ENCODE results near the gene EIF4G2.

EIF4G2 gene

DNA sequence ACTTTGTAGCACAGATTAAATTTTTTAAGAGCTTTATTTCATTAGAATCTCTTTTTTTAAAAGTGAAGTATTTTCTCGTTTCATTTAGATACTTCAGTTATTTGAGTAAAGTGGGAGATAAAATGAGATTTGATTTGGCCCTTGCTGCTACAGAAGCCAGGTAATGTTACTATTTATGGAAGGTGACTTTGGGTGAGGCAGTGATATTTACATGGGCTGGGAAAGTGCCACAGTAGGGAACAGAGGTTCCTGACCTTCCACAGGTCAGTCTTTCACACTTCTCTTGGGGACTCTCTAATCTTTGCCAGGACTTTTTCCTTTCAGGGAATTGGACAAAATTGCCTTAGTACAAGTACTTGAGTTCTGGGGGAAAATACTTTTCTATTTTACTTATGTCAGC is 37.3 kb downstream of the EIF4G2 start:
- DNase-seq (ENCODE audit: low read depth in 2 of 2): no peak

DNA sequence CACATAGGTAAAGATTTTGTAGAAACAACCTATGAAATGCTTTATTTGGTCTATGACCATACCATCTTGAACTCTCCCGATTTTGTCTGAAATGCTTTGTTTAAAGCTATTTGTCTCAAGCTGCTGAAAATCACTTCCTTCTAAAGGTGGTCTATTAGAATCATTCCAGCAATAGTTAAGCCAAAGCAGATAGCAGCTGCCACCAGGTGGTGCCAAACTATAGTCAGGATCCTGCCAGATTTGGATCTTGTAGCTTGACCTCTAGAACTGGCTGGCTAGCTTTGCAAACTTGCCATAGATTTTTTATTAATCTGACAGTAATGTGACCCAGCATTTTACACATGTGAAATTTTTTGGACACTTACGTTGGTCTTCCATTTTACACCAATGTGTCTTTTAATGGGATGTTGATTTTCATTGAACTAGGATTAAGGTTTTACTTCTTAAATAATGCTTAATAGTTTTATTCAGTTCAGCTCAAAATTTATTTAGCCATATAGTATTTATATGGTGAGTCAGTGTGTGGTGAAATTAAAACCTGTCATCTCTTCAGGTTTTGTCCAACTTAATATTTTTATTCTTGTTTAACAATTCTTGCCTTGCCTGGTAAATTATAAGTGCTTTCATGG is 38.0 kb downstream of the EIF4G2 start:
- no peak for DNase-seq (ENCODE audit: low read depth in 2 of 2)

DNA sequence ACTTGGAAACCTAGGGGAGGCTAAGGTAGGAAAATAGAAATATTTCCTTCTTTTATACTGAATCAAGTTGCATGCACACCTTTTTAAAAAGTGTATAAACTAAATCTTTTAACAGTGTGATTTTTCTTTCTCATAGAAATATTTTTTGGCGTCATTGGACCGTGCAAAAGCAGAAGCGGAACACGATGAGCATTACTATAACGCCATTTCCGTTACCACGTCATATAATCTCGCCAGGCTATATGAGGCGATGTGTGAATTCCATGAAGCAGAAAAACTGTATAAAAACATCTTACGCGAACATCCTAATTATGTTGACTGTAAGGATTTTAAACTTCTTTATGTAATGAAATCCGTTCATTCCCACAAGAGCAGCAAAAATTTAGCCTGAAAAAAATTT is 44.3 kb downstream of the EIF4G2 start:
- no peak for DNase-seq (ENCODE audit: low read depth in 2 of 2)

DNA sequence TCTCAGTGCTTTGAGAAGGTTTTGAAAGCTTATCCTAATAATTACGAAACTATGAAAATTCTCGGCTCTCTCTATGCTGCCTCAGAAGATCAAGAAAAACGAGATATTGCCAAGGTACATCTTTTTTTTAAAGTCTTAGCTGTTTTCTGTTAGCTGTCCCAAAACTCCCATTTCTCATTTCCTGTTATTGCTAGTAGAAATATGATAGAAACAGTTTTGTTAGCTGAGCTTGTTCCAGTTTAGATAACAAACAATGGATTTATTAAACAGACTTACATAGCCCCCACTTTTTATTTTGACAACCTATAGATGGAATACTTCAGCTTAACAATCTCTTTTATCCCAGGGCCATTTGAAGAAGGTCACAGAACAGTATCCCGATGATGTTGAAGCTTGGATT is 45.0 kb downstream of the EIF4G2 start:
- no peak for DNase-seq (ENCODE audit: low read depth in 2 of 2)

DNA sequence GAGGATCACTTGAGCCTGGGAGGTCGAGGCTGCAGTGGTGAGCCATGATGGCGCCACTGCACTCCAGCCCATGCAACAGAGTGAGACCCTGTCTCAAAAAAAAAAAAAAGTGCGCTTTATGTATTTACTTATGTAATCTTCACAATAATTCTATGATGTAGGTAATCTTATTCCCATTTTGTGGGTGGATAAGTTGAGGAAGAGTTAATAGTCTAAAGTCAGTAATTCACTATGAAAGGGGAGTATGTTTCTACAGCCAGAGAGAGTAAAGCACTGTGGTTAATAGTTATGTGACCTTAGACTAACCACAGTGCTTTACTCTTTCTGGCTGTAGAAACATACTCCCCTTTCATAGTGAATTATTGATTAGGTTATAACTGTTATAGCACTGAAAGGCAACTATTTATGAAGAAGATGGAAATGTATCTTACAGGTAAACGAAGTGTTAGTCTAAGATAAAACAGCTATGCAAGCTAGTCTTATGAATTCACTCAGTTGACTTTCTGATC is 45.8 kb downstream of the EIF4G2 start:
- DNase-seq (ENCODE audit: low read depth in 2 of 2): no peak

DNA sequence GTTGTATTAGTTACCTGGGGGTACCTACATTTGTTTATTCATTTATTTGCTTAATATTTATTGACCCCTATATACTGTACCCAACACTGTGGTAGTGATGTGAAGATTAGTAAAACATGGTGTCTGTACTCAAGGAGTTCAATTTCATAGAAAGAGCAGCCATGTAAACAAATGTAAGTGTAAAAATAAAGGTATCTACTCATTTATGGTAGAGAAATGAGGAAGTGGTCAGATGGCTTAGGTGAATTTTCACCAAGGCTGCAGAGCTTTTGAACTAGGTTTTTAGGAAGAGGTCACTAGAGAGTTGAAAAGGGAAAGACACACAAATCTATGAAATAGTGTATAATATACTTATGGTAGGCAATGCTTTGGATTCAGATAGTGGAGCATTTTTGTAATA is 46.5 kb downstream of the EIF4G2 start:
- DNase-seq (ENCODE audit: low read depth in 2 of 2): no peak

DNA sequence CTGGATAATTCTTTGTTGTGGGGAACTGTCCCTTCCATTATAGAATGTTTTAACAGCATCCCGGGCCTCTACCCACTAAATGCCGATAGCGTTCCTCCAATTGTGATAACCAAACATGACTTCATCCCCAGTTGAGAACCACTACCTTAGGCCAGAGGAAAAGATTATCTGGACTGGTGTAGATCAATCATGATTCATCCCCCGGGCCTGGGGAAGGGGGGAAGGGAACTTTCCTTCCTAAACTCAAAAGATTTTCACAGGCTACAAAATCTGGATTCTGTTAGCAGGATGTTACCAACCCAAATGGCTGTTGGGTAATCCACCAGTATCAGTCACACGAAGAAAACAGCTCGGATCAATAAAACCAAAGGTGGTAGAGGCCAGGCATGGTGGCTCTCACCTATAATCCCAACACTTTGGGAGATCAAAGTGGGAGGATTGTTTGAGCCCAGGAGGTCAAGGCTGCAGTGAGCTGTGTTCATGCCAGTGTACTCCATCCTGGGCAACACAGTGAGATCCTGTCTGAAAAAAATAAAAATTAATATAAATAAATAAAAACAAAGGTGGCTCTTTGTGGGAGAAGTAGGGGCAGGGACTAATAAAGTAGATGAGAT is 47.5 kb downstream of the EIF4G2 start:
- no peak for DNase-seq (ENCODE audit: low read depth in 2 of 2)

DNA sequence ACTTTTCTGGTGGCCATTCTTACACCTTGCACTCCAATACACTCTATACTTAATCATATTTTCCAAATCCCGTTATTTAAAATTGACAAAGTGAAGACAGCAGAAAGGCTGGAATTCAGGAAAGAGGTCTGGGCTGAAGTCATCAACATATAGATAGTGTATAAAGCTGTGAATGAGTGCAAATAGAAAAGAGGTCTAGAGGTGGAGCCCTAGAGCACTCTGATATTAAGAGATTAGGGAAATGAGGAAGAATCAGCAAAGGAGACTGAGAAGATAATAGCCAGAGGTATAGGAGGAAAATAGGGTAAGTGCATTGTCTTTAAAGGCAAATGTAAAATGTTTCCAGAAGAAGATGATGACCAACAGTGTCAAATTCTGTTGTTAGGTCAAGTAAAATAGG is 49.8 kb downstream of the EIF4G2 start:
- DNase-seq (ENCODE audit: low read depth in 2 of 2): no peak

DNA sequence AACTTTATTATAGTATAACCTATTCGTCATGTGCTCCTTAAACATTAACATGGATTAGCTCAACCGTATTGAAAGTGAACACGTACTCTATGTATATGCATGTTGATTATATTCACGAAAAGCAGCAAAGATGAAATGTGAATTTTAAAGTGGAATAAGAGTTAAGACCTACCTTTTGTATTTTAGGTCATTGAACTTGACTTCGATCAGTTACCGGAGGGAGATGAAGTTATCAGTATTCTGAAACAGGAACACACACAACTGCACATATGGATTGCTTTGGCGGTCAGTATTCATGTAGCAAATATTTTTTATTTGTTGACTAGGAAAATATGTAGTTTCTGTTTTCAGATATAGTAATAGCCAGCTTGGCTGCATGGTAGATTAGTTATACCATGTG is 56.2 kb downstream of the EIF4G2 start:
- DNase-seq (ENCODE audit: low read depth in 2 of 2): no peak

DNA sequence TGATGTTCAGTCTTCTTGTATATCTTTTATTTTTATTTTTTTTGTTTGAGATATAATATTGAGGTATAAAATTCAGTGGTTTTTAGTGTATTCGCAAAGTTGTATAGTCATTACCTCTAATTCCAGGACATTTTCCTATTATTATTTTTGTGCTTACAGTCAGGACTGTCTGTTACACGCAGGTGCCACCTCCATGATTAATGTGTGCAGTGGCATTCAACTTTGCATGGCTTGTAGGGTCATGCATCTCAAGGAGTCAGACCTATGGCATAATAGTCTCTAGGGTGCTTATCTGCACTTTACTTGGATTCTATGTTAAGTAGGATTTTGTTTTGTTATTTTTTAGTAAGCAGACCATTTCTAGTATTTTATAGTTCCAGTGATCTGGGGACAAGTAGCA is 56.7 kb downstream of the EIF4G2 start:
- no peak for DNase-seq (ENCODE audit: low read depth in 2 of 2)

DNA sequence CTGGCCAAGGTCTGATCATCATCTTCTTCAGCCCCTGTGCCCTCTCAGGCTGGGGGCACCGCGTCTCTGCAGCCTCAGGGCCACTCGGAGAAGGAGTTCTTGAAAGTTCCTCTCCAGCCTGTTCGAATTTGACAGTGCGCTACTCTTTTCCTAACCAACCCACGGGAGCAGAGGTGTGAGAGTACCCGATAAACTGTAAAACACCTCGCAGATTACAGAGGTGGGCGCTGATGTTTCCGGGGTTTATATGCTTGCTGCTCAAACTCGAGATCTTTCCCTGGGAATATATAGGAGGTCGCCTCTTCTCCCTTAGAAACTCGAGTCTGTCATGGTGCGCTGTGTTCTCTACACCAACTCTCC is 57.2 kb downstream of the EIF4G2 start:
- no peak for DNase-seq (ENCODE audit: low read depth in 2 of 2)

DNA sequence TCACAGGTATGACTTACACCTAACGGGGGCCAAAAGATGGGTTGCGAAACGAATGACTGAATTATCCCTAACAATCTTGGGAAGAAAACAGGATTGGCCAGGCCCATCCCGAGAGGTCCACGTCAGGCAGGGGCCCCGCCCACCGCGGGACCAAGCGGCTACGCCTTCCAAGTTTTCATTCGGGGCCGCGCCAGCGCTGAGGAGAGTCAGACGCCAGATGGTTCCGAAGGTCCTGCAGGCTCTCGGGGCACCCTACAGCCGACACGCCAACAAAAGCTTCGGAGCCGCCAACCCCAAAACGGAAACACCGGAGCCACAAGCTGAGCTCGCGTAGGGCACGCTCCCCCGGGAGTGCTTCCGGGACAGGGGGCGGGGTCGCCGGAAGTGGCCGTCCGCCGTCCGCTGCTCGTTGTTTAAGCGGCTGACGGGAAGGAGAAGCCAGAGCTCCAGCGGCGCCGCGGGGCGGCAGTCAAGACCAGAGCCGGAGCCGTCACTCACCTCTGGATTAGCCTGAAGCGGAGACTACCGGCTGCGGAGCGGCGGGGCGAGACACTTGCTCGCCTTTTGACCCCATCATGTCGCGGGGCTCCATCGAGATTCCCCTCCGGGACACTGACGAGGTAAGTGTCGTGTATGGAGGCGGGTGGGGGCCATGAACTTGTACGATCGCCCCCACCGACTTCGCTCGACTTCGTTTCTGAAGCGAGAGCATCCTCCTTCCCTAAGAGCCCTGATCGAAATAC is 57.7 kb downstream of the EIF4G2 start, which contains the start of gene CTR9:
Gene CTR9 (plus strand): TSS at position 409 of the 743 bp plus-strand sequence. CDS start 167 bp downstream, at position 576.
- peak; percentile 87 to 89 for DNase-seq (ENCODE audit: low read depth in 2 of 2)

DNA sequence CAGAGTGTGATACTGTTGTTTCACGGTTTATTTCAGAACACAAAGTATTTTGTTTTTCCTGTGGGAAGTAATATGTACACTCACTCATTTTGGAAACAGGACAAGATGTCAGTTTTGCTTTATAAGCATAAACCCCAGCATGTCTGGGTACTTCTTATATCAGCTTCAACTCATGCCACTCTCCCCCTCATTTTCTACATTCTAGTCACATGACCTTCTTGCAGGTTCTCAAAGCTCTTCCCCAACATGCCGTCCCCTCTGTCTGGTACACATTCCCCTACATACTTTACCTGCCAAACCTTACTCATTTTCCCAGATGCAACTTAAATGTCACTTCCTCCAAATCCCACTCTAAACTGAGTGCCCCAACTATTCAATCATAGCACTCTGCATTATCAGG is 59.2 kb downstream of the EIF4G2 start:
- no peak for DNase-seq (ENCODE audit: low read depth in 2 of 2)

DNA sequence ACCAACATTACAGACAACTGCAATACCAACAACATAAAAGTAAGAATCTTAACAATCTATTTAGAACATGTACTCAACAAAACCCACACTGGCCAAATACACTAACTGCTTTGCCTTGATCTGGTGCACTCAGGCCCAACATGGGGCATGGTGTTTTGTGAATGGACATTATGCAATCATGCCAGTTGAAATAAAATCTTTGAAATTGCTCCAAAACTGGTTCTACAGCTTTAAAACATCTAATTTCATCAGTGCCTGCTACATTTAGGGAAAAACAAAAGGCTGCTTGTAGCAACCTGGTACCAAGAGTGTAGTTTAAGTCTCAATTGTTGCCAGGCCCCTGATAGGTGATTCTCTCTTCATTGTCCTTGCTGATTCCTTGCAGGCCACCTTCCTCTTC is 61.0 kb downstream of the EIF4G2 start:
- no peak for DNase-seq (ENCODE audit: low read depth in 2 of 2)
